ENCODE results near the gene DRC7.

DNA sequence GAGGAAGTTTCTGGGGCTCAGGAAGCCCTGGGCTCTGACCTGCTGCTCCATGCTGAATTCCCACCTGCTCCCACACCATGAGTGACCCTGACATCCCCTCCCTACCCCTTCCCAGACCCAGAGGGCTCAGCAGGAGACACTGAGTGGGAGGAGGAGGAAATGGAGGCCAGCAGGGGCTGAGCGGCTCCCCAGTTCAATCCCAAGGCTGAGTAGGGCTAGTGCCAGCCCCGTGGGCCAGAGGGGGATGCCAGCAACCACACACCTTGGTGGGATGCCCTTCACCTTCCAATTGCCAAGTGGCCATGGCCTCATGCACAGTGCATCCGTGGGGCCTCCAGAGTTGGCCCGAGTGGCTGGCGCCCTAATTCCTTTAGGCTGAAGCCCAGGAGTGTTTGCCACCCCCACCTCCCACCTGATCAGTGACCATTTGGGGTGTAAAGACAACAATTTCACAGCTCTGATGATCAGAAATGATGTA lies 27.5 kb upstream of the DRC7 start:
- TF ChIP-seq, protein P1, sequence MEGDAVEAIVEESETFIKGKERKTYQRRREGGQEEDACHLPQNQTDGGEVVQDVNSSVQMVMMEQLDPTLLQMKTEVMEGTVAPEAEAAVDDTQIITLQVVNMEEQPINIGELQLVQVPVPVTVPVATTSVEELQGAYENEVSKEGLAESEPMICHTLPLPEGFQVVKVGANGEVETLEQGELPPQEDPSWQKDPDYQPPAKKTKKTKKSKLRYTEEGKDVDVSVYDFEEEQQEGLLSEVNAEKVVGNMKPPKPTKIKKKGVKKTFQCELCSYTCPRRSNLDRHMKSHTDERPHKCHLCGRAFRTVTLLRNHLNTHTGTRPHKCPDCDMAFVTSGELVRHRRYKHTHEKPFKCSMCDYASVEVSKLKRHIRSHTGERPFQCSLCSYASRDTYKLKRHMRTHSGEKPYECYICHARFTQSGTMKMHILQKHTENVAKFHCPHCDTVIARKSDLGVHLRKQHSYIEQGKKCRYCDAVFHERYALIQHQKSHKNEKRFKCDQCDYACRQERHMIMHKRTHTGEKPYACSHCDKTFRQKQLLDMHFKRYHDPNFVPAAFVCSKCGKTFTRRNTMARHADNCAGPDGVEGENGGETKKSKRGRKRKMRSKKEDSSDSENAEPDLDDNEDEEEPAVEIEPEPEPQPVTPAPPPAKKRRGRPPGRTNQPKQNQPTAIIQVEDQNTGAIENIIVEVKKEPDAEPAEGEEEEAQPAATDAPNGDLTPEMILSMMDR (conservative IDR thresholded peaks at IDR 0.05), result no peak
- no peak for TF ChIP-seq EZH2 (IDR thresholded peaks at IDR 0.05; ENCODE audit: low read depth)
